Measurements from ENCODE around the gene RAB40C. TPM values are rescaled to one million over a fixed set of nuclear protein-coding genes. Genes with fewer than 3 reads are reported as not detected.

Gene RAB40C
- total RNA-seq, 1 donor from 2014 or later = 6.0 TPM

DNA sequence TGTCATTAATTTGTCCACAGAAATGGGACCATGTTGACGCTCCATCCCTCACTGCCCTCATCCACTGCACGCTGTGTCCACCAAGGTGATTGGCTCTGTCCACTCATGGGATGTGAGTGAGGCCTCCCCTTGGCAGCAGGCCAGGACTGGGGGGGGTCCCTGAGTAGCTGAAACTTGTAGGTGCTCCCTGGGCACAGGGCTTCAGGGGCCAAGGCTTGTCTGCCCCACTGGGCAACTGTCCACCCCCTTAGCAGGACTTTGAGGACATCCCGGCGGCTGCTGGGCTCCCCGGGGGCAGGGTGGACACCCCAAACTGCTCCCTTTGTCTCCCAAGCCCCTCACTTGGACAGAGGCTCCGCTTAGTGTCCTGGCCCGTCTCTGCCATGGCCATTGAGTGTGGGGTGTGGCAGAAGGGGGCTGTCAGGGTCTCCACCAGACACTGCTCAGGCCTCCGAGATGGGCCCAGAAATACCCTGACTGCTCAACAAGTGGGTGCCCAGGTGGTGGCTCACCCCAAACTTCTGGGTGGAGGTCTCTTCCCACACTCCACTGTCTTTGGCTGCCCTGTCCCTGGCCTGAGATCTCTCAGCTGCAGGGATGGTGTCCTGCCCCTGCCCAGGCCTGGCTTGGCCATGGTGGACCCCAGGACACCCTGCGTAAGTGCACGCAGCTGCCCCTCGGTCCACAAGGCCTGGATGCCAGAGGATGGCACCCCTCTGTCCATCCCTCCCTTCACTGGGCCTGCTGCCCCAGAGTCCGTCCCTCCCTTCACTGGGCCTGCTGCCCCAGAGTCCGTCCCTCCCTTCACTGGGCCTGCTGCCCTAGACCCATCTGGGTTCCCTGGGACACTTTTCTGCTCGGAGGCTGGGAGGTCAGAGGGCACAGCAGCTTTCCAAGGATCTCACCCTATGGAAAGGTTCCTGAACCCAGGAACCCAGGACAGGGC lies 2.9 kb upstream of the RAB40C start:
- Mint-ChIP-seq H3K4me1 (peaks cover 22% of the 10 kb centered on the region), H3K27ac (no peak overlapping the region), H3K9me3 (no peaks in the 10 kb centered on the region), H3K27me3 (ENCODE audit: insufficient read depth, low read depth) (peaks cover 15% of the 10 kb centered on the region), H3K36me3 (peaks cover 2% of the 10 kb centered on the region), H3K4me3 (peak overlapping the region; percentile 97)
- no peak overlapping the region for H2AFZ ChIP-seq (replicated peaks)
- peaks cover 30% of the 10 kb centered on the region for H3F3A ChIP-seq (ENCODE audit: low read depth)
- H3K4me3 ChIP-seq = no peak overlapping the region
- no peak overlapping the region for H3K4me2 ChIP-seq
- peaks cover 6% of the 10 kb centered on the region for H3K4me1 ChIP-seq
- DNase-seq (ENCODE audit: low spot score) = no peak
- no peak overlapping the region for H3K27ac ChIP-seq
- H3K36me3 ChIP-seq = no peaks in the 10 kb centered on the region
- H4K20me1 ChIP-seq (ENCODE audit: low read depth) = peaks cover 67% of the 10 kb centered on the region
- H3K27me3 ChIP-seq = peaks cover 51% of the 10 kb centered on the region
- TF ChIP-seq EZH2 (IDR thresholded peaks at IDR 0.05) (no peak), EZH2phosphoT487 (IDR thresholded peaks at IDR 0.05) (no peak)
- TF ChIP-seq, protein P1, sequence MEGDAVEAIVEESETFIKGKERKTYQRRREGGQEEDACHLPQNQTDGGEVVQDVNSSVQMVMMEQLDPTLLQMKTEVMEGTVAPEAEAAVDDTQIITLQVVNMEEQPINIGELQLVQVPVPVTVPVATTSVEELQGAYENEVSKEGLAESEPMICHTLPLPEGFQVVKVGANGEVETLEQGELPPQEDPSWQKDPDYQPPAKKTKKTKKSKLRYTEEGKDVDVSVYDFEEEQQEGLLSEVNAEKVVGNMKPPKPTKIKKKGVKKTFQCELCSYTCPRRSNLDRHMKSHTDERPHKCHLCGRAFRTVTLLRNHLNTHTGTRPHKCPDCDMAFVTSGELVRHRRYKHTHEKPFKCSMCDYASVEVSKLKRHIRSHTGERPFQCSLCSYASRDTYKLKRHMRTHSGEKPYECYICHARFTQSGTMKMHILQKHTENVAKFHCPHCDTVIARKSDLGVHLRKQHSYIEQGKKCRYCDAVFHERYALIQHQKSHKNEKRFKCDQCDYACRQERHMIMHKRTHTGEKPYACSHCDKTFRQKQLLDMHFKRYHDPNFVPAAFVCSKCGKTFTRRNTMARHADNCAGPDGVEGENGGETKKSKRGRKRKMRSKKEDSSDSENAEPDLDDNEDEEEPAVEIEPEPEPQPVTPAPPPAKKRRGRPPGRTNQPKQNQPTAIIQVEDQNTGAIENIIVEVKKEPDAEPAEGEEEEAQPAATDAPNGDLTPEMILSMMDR (IDR thresholded peaks at IDR 0.05) = no peak
- peaks cover 26% of the 10 kb centered on the region for H3K79me2 ChIP-seq (ENCODE audit: low read depth)
- H3K9me3 ChIP-seq (ENCODE audit: low read depth) = no peaks in the 10 kb centered on the region
- no peak overlapping the region for H3K9ac ChIP-seq

- peak overlapping the region; percentile 99 for H2AFZ ChIP-seq (replicated peaks)
- H4K20me1 ChIP-seq (ENCODE audit: low read depth) = peaks cover 74% of the 10 kb centered on the region
- H3K9ac ChIP-seq = peak overlapping the region; percentile 78
Measured at GRCh38 chr16:588639-588888, 1.3 kb upstream of the RAB40C start.

DNA sequence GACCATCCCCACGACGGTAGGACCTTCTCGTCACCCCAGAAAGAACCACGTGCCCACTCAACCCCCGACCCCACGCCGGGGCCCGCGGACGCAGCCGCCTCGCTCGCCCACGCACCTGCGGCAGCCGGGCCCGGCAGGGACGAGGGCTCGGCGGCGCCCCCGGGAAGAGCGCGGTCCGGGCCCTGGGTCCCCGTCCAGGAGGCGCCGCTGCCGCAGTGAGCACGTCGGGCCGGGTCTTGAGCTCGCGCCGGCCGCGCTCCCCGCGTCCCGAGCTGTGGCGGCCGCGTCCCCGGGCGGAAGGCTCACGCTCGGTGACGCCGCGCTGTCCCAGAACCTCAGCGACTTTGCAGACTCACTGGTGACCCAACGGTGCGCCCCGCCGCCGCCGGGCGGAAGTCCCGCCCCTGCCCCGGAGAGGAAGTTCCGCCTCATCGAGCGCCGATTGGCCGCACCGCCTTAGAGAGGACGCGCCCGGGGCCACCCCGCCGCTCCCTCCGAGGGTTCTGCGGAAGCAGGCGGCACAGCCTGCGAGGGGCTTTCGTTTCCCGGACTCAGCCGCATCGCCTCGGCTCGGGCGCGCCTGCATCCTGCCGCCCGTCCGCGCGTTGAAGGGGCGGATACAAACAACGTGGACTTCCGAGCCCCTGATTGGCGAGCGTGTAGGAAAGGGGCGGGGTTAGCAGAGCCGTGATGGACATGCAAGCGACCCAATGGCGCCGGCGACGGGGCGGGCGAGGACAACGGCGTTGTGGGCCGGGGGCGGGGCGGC lies 793 bp upstream of the RAB40C start:
- Mint-ChIP-seq H3K27me3 (ENCODE audit: insufficient read depth, low read depth) (peaks cover 15% of the 10 kb centered on the region), H3K4me3 (peak overlapping the region; percentile 100), H3K4me1 (peaks cover 30% of the 10 kb centered on the region), H3K27ac (peak overlapping the region; percentile 100), H3K36me3 (peaks cover 3% of the 10 kb centered on the region), H3K9me3 (no peaks in the 10 kb centered on the region)
- H3K9ac ChIP-seq = peak overlapping the region; percentile 78
- peaks cover 42% of the 10 kb centered on the region for H3K27me3 ChIP-seq
- H3K4me2 ChIP-seq = peak overlapping the region; percentile 94
- H4K20me1 ChIP-seq (ENCODE audit: low read depth) = peaks cover 74% of the 10 kb centered on the region
- peak overlapping the region; percentile 99 for H2AFZ ChIP-seq (replicated peaks)
- peak; percentile 96 for DNase-seq (ENCODE audit: low spot score)
- no peaks in the 10 kb centered on the region for H3K36me3 ChIP-seq
- H3F3A ChIP-seq (ENCODE audit: low read depth) = peaks cover 20% of the 10 kb centered on the region
- TF ChIP-seq, protein P1 (IDR thresholded peaks at IDR 0.05) = no peak
- TF ChIP-seq EZH2phosphoT487 (IDR thresholded peaks at IDR 0.05) = no peak
- no peak for TF ChIP-seq EZH2 (IDR thresholded peaks at IDR 0.05)
- H3K4me3 ChIP-seq = peak overlapping the region; percentile 94
- H3K9me3 ChIP-seq (ENCODE audit: low read depth) = no peaks in the 10 kb centered on the region
- peak overlapping the region; percentile 92 for H3K27ac ChIP-seq
- H3K79me2 ChIP-seq (ENCODE audit: low read depth) = peaks cover 32% of the 10 kb centered on the region
- peaks cover 5% of the 10 kb centered on the region for H3K4me1 ChIP-seq

More at GRCh38 chr16:588639-588888, 1.3 kb upstream of the RAB40C start:
- H3K4me3 Mint-ChIP-seq = peak overlapping the region; percentile 97
- no peaks in the 10 kb centered on the region for H3K36me3 ChIP-seq
- peaks cover 28% of the 10 kb centered on the region for H3K4me1 Mint-ChIP-seq
- peak overlapping the region; percentile 74 for H3K27ac Mint-ChIP-seq
- peaks cover 23% of the 10 kb centered on the region for H3F3A ChIP-seq (ENCODE audit: low read depth)
- peak; percentile 81 for DNase-seq (ENCODE audit: low spot score)
- H3K9me3 ChIP-seq (ENCODE audit: low read depth) = no peaks in the 10 kb centered on the region
- H3K4me3 ChIP-seq = peak overlapping the region; percentile 94
- H3K27me3 Mint-ChIP-seq (ENCODE audit: insufficient read depth, low read depth) = peaks cover 15% of the 10 kb centered on the region
- H3K9me3 Mint-ChIP-seq = no peaks in the 10 kb centered on the region
- H3K4me2 ChIP-seq = peak overlapping the region; percentile 94
- TF ChIP-seq, protein P1 (IDR thresholded peaks at IDR 0.05) = no peak
- TF ChIP-seq EZH2phosphoT487 (IDR thresholded peaks at IDR 0.05) (no peak), EZH2 (IDR thresholded peaks at IDR 0.05) (no peak)
- H3K27me3 ChIP-seq = peaks cover 47% of the 10 kb centered on the region
- peaks cover 2% of the 10 kb centered on the region for H3K36me3 Mint-ChIP-seq
- H3K79me2 ChIP-seq (ENCODE audit: low read depth) = peaks cover 32% of the 10 kb centered on the region
- H3K4me1 ChIP-seq = peaks cover 6% of the 10 kb centered on the region
- peak overlapping the region; percentile 92 for H3K27ac ChIP-seq

All from neural progenitor cell (in vitro differentiated cells).